Measurements from ENCODE around the gene ABHD15. TPM values are rescaled to one million over a fixed set of nuclear protein-coding genes. Genes with fewer than 3 reads are reported as not detected.

Gene ABHD15
- total and polyA plus RNA-seq, 9 of the 15 experiments (the other 6 are each of a cell fraction or from before 2014, with no cell fraction given): 0.85 to 4.2 (median 2.1) TPM

DNA sequence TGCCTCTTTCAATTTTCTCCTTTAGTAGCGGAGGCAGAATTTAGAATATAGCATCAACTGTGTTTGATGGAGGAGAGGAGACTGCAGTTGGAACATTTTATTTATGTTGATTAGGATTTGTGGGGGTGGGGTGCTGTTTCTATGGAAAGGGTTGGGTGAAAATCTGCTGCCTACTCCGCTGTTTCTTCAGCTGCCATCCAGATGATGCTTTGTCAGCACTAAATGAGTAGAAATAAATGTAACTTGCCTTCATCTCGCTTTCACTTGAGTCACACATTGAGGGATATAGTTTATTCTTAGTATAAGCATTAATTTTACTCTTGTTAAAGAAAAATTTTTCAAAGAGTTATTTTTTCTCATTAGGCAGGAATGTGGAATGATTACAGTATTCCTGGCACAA, 42.1 kb downstream of the ABHD15 start:
- Histone ChIP-seq H3K4me3 (no peak overlapping the region), H3K9me3 (replicated peaks; ENCODE audit: control insufficient read depth, insufficient read depth, low read depth, low read length) (no peaks in the 10 kb centered on the region), H3K36me3 (ENCODE audit: control insufficient read depth, insufficient read depth, low read length) (peaks cover 56% of the 10 kb centered on the region), H4K20me1 (replicated peaks; ENCODE audit: control insufficient read depth, insufficient read depth, low read length) (no peaks in the 10 kb centered on the region), H3K79me2 (ENCODE audit: control insufficient read depth, insufficient read depth, low read length) (no peaks in the 10 kb centered on the region), H3K9ac (ENCODE audit: insufficient read depth in 1 of 2, low read depth in 2 of 2, low read length in 2 of 2) (no peak overlapping the region), H3K27ac (ENCODE audit: extremely low read depth, low read depth, low read length) (no peak overlapping the region), H3K4me2 (ENCODE audit: insufficient read depth, low read length) (no peak overlapping the region), H3K4me1 (replicated peaks in 1 of 2; ENCODE audit: control insufficient read depth in 2 of 2, insufficient read depth in 2 of 2, low read length in 2 of 2) (no peaks in the 10 kb centered on the region), H2AFZ (ENCODE audit: low read depth, low read length) (no peak overlapping the region), H3K27me3 (ENCODE audit: control insufficient read depth in 2 of 2, insufficient read depth in 2 of 2, low read length in 2 of 2) (no peaks in the 10 kb centered on the region), H3K9me1 (ENCODE audit: control insufficient read depth, insufficient read depth, low read length) (no peaks in the 10 kb centered on the region)
- DNase-seq (ENCODE audit: extremely low read depth in 1 of 4, low spot score in 3 of 4): no peak
- TF ChIP-seq RB1 (IDR thresholded peaks at IDR 0.05; ENCODE audit: low read depth) (no peak), MAFK (IDR thresholded peaks at IDR 0.05; ENCODE audit: low read length) (peak; percentile 37; the same call in 1 of the 2 replicates), ZNF316 (IDR thresholded peaks at IDR 0.05) (peak; percentile 59), C11orf30 (IDR thresholded peaks at IDR 0.05; ENCODE audit: low read depth) (peak; percentile 28; the same call in 1 of the 2 replicates)
- BruUV-seq (replicated peaks): no TSS peak
- FAIRE-seq: no peak
- CTCF ChIA-PET (ENCODE audit: low intra/inter-chr PET ratio): no interaction called here
- intact Hi-C loops (cut with micrococcal nuclease) (no loop called here), in situ Hi-C loops (cut with MboI) (no loop called here)
- ATAC-seq: no peak
- 100% methylated on average over 3 of the region's 3 CpGs for WGBS (ENCODE audit: insufficient coverage, low coverage, missing lambda C conversion rate)
- POLR2A ChIA-PET: interaction anchor here (0.6 to 1.8 kb wide), 5 partner anchors 9 to 122 kb away, joined by 4 to 8 read pairs (median 4); no protein-coding TSS in a partner anchor

DNA sequence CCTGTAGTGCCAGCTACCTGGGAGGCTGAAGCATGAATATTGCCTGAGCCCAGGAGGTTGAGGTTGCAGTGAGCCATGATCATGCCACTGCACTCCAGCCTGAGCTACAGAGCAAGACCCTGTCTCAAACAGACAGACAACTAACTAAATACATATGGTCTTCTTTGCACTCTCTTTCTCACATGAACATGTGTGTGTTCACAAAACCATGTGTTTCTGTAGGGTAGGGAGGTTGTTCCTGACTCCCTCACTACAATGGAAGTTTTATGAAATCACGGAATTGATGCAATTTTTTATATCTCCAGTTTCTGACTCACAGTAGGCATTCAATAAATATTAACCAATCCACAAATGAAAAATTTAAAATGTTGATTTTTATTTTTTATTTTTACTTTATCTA, 48.5 kb downstream of the ABHD15 start:
- TF ChIP-seq FOXJ2 (tag; IDR thresholded peaks at IDR 0.05): no peak
- no peak for TF ChIP-seq NFXL1 (CRISPR knock-in tag; IDR thresholded peaks at IDR 0.05)
- no peak for TF ChIP-seq ETV1 (tag; conservative IDR thresholded peaks at IDR 0.05; ENCODE audit: low read depth)
- no peak for TF ChIP-seq HSF4 (CRISPR knock-in tag; IDR thresholded peaks at IDR 0.05; ENCODE audit: borderline replicate concordance)
- H2AFZ ChIP-seq (ENCODE audit: low read depth, low read length): no peak overlapping the region
- H3K4me2 ChIP-seq (ENCODE audit: insufficient read depth, low read length): no peak overlapping the region
- no peak for DNase-seq (ENCODE audit: extremely low read depth in 1 of 4, low spot score in 3 of 4)
- BruUV-seq (replicated peaks): no TSS peak
- H3K27ac ChIP-seq (ENCODE audit: extremely low read depth, low read depth, low read length): no peak overlapping the region
- H3K9me3 ChIP-seq (replicated peaks; ENCODE audit: control insufficient read depth, insufficient read depth, low read depth, low read length): no peaks in the 10 kb centered on the region
- no peak for ATAC-seq
- H3K9ac ChIP-seq (ENCODE audit: insufficient read depth in 1 of 2, low read depth in 2 of 2, low read length in 2 of 2): no peak overlapping the region
- H3K9me1 ChIP-seq (ENCODE audit: control insufficient read depth, insufficient read depth, low read length): no peaks in the 10 kb centered on the region
- 94% methylated on average over 1 of the region's 1 CpG for WGBS (ENCODE audit: insufficient coverage, low coverage, missing lambda C conversion rate)
- in situ Hi-C loops (cut with MboI) (no loop called here), intact Hi-C loops (cut with micrococcal nuclease) (no loop called here)
- no peaks in the 10 kb centered on the region for H3K27me3 ChIP-seq (ENCODE audit: control insufficient read depth in 2 of 2, insufficient read depth in 2 of 2, low read length in 2 of 2)
- H3K4me3 ChIP-seq: no peak overlapping the region
- peaks cover 59% of the 10 kb centered on the region for H3K36me3 ChIP-seq (ENCODE audit: control insufficient read depth, insufficient read depth, low read length)
- H3K4me1 ChIP-seq (replicated peaks in 1 of 2; ENCODE audit: control insufficient read depth in 2 of 2, insufficient read depth in 2 of 2, low read length in 2 of 2): no peaks in the 10 kb centered on the region
- no peaks in the 10 kb centered on the region for H3K79me2 ChIP-seq (ENCODE audit: control insufficient read depth, insufficient read depth, low read length)
- ChIA-PET CTCF (ENCODE audit: low intra/inter-chr PET ratio) (no interaction called here), POLR2A (no interaction called here)
- FAIRE-seq: no peak
- H4K20me1 ChIP-seq (replicated peaks; ENCODE audit: control insufficient read depth, insufficient read depth, low read length): no peaks in the 10 kb centered on the region
